NCI-H345 (cell line): ENCODE data around the gene CSTF3.
"Not testable (repeated sequence)": the region's sequence is repeated elsewhere in the genome, so short reads cannot be mapped to it uniquely, and the experiment has no call there.

ENCODE experiments used
- DNase-seq: peaks from one replicate; lab custom pipeline; 2025; lab: John Stamatoyannopoulos, UW

CSTF3 gene

GRCh38 chr11:33161120-33162005, at the start of gene CSTF3:
CSTF3 (minus strand) TSS chr11:33161480; CDS start chr11:33161325, 155 bp downstream.
- peak; percentile 100 for DNase-seq

DNA sequence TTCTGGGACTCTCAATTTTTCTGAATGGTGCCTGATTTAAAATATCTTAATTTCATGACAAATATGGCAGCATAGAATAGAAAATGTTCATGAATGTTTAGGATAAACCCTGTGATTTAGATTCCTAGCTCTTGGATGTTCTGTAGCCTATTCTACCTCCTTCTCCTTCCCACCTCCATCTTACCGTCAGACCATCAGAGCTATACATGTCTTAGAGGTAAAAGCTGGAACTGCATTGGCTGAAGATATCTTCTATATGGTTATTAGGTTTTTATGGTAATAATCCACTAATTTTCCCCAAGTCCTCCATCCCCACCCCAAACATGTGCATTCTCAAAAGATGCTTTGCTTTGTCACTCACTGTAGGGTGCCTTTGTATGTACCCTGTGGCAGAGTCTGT, 46.9 kb upstream of the CSTF3 start:
- no peak for DNase-seq

DNA sequence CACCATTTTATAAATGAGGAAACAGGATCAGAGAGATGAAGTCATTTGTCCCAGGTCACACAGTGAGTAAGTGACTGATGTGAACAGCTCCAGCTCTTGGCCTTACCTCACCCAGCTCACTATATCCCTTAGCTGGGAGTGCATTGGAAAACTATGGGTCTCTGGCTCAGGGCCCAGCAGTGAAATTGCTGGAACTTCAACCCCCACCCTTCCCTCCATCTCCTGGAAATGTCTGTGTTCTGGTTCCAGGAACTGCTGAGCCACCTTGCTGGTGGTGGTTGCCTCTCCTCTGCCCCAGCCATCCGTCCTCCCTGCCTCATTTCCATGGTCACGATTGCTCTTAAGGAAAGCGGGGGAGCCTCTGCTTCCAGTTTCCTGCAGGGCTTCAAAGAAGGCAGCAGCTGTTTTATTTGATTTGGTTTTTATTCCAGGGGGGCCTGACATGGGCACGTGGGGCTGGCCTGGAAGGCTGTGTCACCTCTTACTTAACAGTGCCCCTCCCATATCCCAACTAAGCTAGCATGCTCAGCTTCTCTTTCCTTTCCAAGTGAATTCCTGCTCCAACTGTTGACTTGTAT, 46.2 kb upstream of the CSTF3 start:
- no peak for DNase-seq

GRCh38 chr11:33197915-33198727, 36.8 kb upstream of the CSTF3 start:
- no peak for DNase-seq

GRCh38 chr11:33195462-33196173, 34.3 kb upstream of the CSTF3 start:
- peak; percentile 72 for DNase-seq

DNA sequence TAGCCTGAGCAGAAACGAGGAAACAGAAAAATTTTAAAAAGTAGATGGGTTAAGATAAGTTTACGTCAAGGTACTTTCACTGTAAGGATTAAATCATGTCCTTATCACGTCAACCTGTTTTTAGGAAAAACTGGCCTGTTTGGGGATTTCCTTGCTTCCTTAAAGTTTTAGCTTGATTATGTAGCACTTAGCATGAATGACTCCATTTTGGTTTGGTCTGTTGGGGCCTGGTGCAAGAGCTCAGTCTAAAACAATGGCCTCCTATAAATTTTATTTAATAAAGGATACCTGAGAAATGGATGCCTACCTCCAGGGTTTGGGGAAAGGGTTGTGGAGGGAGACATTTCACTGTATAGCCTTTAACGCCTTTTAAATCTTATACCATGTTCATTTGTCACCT, 33.2 kb upstream of the CSTF3 start:
- no peak for DNase-seq

GRCh38 chr11:33191467-33191866, 30.2 kb upstream of the CSTF3 start:
- DNase-seq = no peak

DNA sequence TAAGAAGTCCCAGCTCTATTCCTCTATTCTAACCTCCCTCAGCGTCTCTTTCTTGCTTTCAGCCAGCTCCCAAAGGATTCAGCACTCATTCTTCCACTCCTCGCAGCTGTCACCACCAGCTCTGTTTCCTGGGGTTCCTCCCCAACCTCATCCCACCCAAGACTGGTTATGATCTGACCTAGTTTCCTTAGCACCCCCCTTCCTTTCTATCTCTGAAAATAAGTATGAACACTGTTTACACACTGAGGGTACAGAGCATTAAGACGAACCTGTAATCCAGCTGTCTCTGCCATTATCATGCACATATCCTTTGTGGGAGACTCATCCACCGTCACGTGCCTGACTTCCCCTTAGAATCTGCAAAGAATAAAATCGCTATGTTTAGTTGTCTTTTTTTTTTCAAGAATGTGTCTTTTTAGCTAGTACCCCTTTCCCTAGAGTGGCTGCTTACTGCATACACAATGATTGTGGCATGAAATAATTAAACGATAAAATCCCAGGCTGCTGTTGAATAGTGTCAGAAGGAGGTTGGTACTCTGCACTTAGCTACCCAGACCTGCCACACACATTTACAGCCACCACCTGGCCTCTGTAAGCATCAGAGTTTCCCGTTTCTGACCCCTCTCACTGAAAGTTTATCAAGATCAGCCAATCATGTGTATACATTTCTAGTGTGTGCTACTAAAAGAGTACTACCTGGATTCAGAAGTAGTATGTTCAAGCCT, 26.9 kb upstream of the CSTF3 start:
- no peak for DNase-seq

DNA sequence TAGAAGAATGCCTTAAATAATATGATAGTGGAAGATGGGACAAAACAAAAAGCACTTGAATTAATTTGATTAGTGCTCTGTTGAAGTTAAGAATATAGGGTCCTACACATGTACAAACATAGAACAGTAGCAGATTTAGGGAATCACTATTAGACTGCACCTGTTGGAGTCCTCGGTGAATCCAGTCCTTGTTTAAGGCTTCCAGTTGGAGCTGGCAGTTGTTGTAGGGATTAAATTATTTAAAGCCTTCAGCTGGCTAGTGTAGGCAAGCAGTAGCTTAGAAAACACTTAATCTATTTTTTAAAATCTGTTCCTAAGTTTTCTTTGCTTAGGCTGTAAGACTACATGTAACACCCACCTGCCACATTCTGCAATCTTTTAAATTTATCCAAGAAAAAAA, 24.5 kb upstream of the CSTF3 start:
- no peak for DNase-seq

DNA sequence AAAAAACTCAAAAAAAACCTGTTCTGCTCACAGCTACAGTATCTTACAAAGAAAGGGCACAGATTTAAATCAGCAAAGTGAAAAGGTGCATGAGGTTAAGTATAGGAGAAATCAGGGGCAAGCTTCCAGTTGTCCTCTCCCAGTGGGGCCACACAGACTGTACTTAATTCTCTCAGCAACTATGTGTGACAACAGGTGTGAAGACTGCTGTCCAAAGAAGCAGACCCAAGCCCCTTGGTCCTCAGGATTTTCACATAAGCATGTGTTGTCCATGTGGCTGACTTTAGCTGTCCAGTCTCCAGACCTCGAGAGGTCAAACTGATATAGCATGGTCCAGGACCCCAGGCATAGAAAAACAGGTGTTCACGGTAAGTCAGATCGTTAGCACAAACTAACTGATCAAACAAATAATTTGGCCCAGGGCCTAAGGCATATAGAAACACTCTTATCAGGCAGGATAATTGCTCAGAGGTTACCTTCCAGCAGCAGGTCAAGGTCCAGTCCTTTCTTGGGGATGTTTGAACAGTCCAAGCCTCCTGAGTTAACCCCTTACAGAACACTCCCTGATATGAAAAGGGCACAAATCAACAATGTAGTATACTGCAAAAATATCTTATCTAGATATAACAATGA, 21.1 kb upstream of the CSTF3 start:
- DNase-seq = no peak

GRCh38 chr11:33179348-33179803, 18.1 kb upstream of the CSTF3 start:
- no peak for DNase-seq

DNA sequence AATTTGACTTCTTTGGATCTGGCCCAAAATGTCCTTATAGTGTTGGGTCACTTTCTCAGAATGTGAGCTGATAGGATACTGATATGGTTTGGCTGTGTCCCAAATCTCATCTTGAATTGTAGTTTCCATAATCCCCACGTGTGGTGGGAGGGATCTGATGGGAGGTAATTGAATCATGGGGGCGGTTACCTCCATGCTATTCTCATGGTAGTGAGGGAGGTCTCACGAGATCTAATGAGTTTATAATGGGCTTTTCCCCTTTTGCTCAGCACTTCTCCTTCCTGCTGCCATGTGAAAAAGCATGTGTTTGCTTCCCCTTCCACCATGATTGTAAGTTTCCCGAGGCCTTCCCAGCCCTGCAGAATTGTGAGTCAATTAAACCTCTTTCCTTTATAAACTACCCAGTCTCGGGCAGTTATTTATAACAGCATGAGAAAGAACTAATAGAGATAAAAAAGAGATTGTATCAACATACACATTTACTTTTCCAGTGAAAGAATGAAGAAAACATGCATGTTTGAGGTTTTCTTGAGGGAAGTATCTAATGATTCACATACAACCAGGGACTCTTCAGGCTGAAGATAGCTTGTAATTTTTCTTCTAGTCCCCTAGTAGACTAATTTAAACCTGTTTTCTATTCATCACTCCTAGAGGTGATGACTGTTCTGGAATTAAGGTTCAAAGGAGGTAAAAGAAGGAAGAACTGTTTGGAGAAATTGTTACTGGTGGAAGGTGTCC, 17.3 kb upstream of the CSTF3 start:
- no peak for DNase-seq

GRCh38 chr11:33177676-33178336, 16.5 kb upstream of the CSTF3 start:
- no peak for DNase-seq

DNA sequence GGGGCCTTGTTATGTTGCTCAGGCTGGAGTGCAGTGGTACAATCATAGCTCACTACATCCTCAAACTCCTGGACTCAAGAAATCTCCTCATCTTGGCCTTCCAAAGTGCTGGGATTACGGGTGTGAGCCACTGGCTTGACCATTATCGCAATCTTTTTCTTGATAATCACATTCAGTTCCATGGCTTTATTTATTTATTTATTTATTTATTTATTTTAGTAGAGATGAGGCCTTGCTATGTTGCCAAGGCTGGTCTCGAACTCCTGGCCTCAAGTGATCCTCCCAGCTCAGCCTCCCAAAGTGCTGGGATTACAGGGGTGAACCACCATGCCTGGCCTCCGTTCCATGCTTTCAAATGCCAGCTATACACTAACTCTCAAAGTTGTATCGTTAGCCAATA, 15.5 kb upstream of the CSTF3 start:
- not testable (repeated sequence) for DNase-seq

- no peak for DNase-seq
Observed at GRCh38 chr11:33172996-33173395, 11.7 kb upstream of the CSTF3 start.

DNA sequence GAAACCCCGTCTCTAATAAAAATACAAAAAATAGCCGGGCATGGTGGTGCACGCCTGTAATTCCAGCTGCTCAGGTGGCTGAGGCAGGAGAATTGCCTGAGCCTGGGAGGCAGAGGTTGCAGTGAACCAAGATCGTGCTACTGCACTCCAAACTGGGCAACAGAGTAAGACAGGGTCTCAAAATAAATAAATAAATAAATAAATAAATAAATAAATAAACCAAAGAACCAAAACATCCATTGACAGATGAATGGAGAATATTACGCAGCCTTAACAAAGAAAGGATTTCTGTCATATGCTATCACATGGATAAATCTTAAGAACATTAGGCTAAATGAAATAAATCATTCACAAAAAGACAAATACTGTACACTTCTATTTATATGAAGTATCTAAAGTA, 11.1 kb upstream of the CSTF3 start:
- DNase-seq = no peak

DNA sequence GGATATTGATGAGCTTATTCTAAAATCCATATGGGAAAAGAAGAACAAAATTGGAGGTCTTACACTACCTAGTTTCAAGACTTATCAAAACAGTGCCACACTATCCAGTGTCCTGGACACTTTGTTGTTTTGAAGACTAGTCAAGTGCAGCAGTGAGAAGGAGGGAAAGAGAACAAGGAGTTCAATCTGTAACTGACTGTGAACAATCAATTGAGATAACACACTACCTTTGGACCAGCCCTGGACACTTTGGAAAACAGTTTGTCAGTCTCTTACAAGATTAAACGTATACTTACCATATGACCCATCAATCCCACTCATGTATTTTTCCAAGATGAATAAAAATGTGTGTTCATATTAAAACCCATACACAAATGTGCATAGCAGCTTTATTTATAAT, 10.0 kb upstream of the CSTF3 start:
- DNase-seq = no peak

DNA sequence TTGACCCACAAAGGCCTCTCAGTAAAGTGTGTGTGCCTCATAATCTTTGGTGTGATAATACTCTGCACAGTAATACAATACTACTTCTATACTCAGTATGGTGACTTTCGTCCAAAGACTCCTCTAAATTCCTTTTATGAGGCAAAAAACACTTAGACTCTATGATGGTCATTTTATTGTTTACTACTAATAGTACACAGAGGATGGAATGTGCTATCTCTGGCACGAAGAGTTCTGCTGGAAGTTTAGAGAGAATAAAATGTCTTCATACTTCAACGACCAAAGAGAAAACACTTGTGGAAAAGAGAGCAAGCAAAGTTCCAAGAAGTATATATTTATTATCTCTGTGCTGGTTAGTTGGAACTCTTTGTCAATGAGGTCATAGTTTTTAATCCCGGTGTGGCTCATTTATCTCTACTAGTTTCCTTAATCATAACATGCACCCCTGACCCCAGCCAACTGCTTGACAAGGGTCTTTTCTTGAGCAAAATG, 7.5 kb upstream of the CSTF3 start:
- DNase-seq = no peak

GRCh38 chr11:33162831-33163230, 1.6 kb upstream of the CSTF3 start:
- DNase-seq = no peak
